Peyer's patch (tissue), 4 donors: Measurements from ENCODE around the gene RPS16.

Experiments used
- CTCF ChIP-seq, 6 experiments: fragments of 450-650 bp in 4 of 6; fragments of 200-600 bp in 2 of 6; sonication (generic) in 1 of 6; IDR thresholded peaks; one replicate each; pipeline ENCODE4 v1.5.1; 2017 to 2019; ENCODE audit warnings: antibody characterized with exemption in 6 of 6, mild to moderate bottlenecking in 3 of 6, moderate library complexity in 1 of 6
- POLR2A ChIP-seq, 2 donors: fragments of 450-650 bp; IDR thresholded peaks; one replicate each; pipeline ENCODE4 v1.5.1; 2017; ENCODE audit warnings: antibody characterized with exemption in 2 of 2, mild to moderate bottlenecking in 2 of 2, moderate library complexity in 2 of 2

GRCh38 chr19:39470724-39471339 is 35.1 kb upstream of the RPS16 start:
- TF ChIP-seq CTCF (IDR thresholded peaks at IDR 0.05), result no peak
- TF ChIP-seq POLR2A (IDR thresholded peaks at IDR 0.05), result no peak
